HCT116 (cell line): ENCODE data around the gene SENP1.

ENCODE experiments used
- CEBPB ChIP-seq: IDR thresholded peaks from 2 replicates; pipeline ENCODE4 v1.6.1; 2012; ENCODE audit warnings: low read depth
- CTCF ChIP-seq, 3 experiments: fragments of 200-600 bp in 1 of 3; sonication (generic) in 1 of 3; IDR thresholded peaks in 2 of 3; conservative IDR thresholded peaks in 1 of 3; 2 replicates each; pipeline ENCODE4 v1.5.1; 2012 to 2017; ENCODE audit warnings: low read depth in 2 of 3, low read length in 2 of 3, antibody characterized with exemption in 1 of 3, borderline replicate concordance in 1 of 3, control low read depth in 1 of 3, mild to moderate bottlenecking in 1 of 3, mixed read lengths in 1 of 3, mixed run types in 1 of 3, moderate library complexity in 1 of 3; ENCODE audit not compliant: insufficient read depth in 1 of 3
- ELF1 ChIP-seq: IDR thresholded peaks from 2 replicates; pipeline ENCODE4 v1.6.1; 2012; ENCODE audit warnings: low read depth, borderline replicate concordance
- EZH2 ChIP-seq: fragments of 200-600 bp; sonication (generic); IDR thresholded peaks from 2 replicates; pipeline ENCODE4 v1.6.1; 2017; ENCODE audit warnings: antibody characterized with exemption, mixed run types
- EZH2phosphoT487 ChIP-seq: fragments of 200-600 bp; IDR thresholded peaks from 2 replicates; pipeline ENCODE4 v1.6.1; 2018; ENCODE audit warnings: antibody characterized with exemption, borderline replicate concordance
- FOSL1 ChIP-seq: IDR thresholded peaks from 2 replicates; pipeline ENCODE4 v1.6.1; 2012; ENCODE audit warnings: low read depth
- MAX ChIP-seq: IDR thresholded peaks from 2 replicates; pipeline ENCODE4 v1.6.1; 2012
- POLR2A ChIP-seq: IDR thresholded peaks from 2 replicates; pipeline ENCODE4 v1.7.0; 2011; ENCODE audit warnings: borderline replicate concordance; ENCODE audit not compliant: insufficient read depth, insufficient read length; ENCODE audit errors: extremely low read depth
- POLR2AphosphoS5 ChIP-seq: IDR thresholded peaks from 2 replicates; pipeline ENCODE4 v1.6.1; 2011; ENCODE audit warnings: mild to moderate bottlenecking, low read depth, low read length, moderate library complexity
- YY1 ChIP-seq: IDR thresholded peaks from 2 replicates; pipeline ENCODE4 v1.6.1; 2011; ENCODE audit warnings: low read length, low read depth, moderate library complexity, mild to moderate bottlenecking; ENCODE audit not compliant: insufficient replicate concordance; ENCODE audit errors: extremely low read depth

- TF ChIP-seq MAX (no peak), CTCF (IDR thresholded peaks at IDR 0.05 in 2 of 3, conservative IDR thresholded peaks at IDR 0.05 in 1 of 3; ENCODE audit: borderline replicate concordance in 1 of 3, insufficient read depth in 1 of 3, low read depth in 2 of 3, low read length in 2 of 3) (no peak), POLR2A (no peak), EZH2 (no peak), POLR2AphosphoS5 (no peak), CEBPB (no peak), FOSL1 (no peak), EZH2phosphoT487 (no peak), ELF1 (no peak), YY1 (no peak)
Measured at GRCh38 chr12:48007206-48007605, 98.7 kb downstream of the SENP1 start.
